ENCODE results near the gene ZBED4. TPM values are rescaled to one million over a fixed set of nuclear protein-coding genes. Genes with fewer than 3 reads are reported as not detected.

The ZBED4 gene
- total RNA-seq, 2 experiments from 2014 or later, result 19.7 to 20.1 TPM

DNA sequence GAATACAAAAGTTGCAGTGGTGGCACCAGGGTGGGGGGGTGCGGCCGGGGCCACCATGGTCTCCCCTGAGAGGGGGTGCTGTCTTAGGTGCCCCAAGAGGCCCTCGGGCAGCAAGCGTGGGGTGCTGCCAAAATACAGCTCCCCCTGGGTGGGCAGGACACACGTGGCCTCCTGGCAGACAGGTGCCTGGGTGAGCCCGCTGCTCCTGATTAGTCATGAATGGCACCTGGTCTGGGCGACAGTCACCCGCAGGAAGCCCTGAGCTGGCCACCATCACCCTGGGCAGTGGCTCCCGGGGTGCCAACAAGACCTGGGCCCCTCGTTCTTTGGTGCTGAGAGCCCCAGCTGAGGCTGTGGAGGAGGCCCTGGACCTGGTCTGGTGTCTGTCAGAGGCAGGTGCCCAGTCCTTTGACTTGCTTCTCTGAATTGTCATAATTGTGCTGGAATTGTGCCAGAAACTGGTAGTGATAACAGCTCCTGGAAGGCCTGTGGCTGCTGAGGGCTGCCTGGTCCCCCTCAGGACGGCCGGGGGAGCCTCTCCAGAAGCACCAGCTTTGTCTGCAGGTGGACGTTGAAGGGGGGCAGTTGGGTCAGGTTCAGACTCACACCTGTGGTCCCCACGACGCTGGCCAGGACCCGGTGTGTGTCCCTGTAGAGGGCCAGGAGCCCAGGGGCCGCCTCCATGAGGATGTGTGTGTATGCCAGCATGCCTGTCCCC is 49.8 kb downstream of the ZBED4 start:
- ChIA-PET CTCF (no interaction called here), POLR2A (interaction anchor here (1.2 kb wide), 1 partner anchor 9 kb away, joined by 3 read pairs; no protein-coding TSS in a partner anchor)
- H3K9me3 Mint-ChIP-seq, result no peaks in the 10 kb centered on the region
- intact Hi-C loops (cut with micrococcal nuclease), result no loop called here
- ATAC-seq (no peak), DNase-seq (no peak)
- H3K4me1 Mint-ChIP-seq (ENCODE audit: low read depth), result peaks cover 3% of the 10 kb centered on the region
- no peak overlapping the region for H3K4me3 Mint-ChIP-seq
- peaks cover 38% of the 10 kb centered on the region for H3K36me3 Mint-ChIP-seq (ENCODE audit: low read depth)
- no peak overlapping the region for H3K27ac Mint-ChIP-seq
- TF ChIP-seq, protein P1, sequence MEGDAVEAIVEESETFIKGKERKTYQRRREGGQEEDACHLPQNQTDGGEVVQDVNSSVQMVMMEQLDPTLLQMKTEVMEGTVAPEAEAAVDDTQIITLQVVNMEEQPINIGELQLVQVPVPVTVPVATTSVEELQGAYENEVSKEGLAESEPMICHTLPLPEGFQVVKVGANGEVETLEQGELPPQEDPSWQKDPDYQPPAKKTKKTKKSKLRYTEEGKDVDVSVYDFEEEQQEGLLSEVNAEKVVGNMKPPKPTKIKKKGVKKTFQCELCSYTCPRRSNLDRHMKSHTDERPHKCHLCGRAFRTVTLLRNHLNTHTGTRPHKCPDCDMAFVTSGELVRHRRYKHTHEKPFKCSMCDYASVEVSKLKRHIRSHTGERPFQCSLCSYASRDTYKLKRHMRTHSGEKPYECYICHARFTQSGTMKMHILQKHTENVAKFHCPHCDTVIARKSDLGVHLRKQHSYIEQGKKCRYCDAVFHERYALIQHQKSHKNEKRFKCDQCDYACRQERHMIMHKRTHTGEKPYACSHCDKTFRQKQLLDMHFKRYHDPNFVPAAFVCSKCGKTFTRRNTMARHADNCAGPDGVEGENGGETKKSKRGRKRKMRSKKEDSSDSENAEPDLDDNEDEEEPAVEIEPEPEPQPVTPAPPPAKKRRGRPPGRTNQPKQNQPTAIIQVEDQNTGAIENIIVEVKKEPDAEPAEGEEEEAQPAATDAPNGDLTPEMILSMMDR (IDR thresholded peaks at IDR 0.05), result no peak
- H3K27me3 Mint-ChIP-seq, result no peaks in the 10 kb centered on the region

- Mint-ChIP-seq H3K36me3 (ENCODE audit: low read depth) (peaks cover 36% of the 10 kb centered on the region), H3K4me3 (no peak overlapping the region), H3K4me1 (ENCODE audit: low read depth) (peaks cover 3% of the 10 kb centered on the region), H3K27ac (no peak overlapping the region), H3K9me3 (no peaks in the 10 kb centered on the region), H3K27me3 (no peaks in the 10 kb centered on the region)
- ChIA-PET POLR2A (interaction anchor here (1.2 kb wide), 1 partner anchor 10 kb away, joined by 3 read pairs; no protein-coding TSS in a partner anchor), CTCF (no interaction called here)
- no peak for DNase-seq
- ATAC-seq, result no peak
- TF ChIP-seq, protein P1 (IDR thresholded peaks at IDR 0.05), result no peak
- intact Hi-C loops (cut with micrococcal nuclease), result no loop called here
These were observed 50.4 kb downstream of the ZBED4 start for GRCh38 chr22:49904040-49904369.

GRCh38 chr22:49905465-49905864 is 51.8 kb downstream of the ZBED4 start:
- H3K4me3 Mint-ChIP-seq, result no peak overlapping the region
- TF ChIP-seq, protein P1 (IDR thresholded peaks at IDR 0.05), result no peak
- no peaks in the 10 kb centered on the region for H3K9me3 Mint-ChIP-seq
- POLR2A ChIA-PET, result interaction anchor here (1.3 kb wide), 1 partner anchor 13 kb away, joined by 3 read pairs; no protein-coding TSS in a partner anchor
- peaks cover 33% of the 10 kb centered on the region for H3K36me3 Mint-ChIP-seq (ENCODE audit: low read depth)
- H3K27ac Mint-ChIP-seq, result no peak overlapping the region
- intact Hi-C loops (cut with micrococcal nuclease), result no loop called here
- H3K27me3 Mint-ChIP-seq, result no peaks in the 10 kb centered on the region
- no peaks in the 10 kb centered on the region for H3K4me1 Mint-ChIP-seq (ENCODE audit: low read depth)
- DNase-seq (no peak), ATAC-seq (no peak)
- CTCF ChIA-PET, result interaction anchor here (1.0 kb wide), 1 partner anchor 125 kb away, joined by 3 read pairs; no protein-coding TSS in a partner anchor

GRCh38 chr22:49906071-49906798 is 52.6 kb downstream of the ZBED4 start:
- intact Hi-C loops (cut with micrococcal nuclease), result no loop called here
- Mint-ChIP-seq H3K27me3 (no peaks in the 10 kb centered on the region), H3K4me3 (no peak overlapping the region), H3K27ac (no peak overlapping the region), H3K4me1 (ENCODE audit: low read depth) (no peaks in the 10 kb centered on the region), H3K36me3 (ENCODE audit: low read depth) (peaks cover 26% of the 10 kb centered on the region), H3K9me3 (no peaks in the 10 kb centered on the region)
- ChIA-PET CTCF (interaction anchor here (1.0 kb wide), 1 partner anchor 124 kb away, joined by 3 read pairs; no protein-coding TSS in a partner anchor), POLR2A (interaction anchor here (1.3 kb wide), 1 partner anchor 13 kb away, joined by 3 read pairs; no protein-coding TSS in a partner anchor)
- TF ChIP-seq, protein P1 (IDR thresholded peaks at IDR 0.05), result no peak
- ATAC-seq (no peak), DNase-seq (no peak)

DNA sequence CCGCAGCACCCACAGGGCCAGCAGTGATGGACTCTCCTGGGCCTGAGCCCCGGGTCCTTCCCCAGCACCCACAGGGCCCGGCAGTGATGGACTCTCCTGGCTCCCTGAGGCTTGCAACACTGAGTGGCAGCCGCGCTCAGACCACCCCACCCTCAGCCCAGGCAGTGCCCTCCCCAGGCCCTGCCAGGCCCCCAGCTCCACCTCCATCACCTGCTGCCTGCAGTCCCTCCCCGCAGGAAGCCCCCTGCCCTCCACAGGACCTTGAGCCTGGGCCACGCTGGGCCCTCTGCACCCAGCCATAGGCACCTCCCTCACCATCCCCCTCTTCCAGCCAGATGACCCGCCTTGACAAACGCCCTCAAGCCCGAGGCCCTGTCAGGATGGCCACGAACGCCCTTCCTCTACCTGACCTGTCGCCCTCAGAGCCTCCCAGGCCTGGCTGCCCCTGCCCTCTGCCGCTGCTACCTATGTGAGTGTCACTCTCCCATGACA is 53.2 kb downstream of the ZBED4 start:
- intact Hi-C loops (cut with micrococcal nuclease), result no loop called here
- no peaks in the 10 kb centered on the region for H3K9me3 Mint-ChIP-seq
- no peak overlapping the region for H3K27ac Mint-ChIP-seq
- H3K4me1 Mint-ChIP-seq (ENCODE audit: low read depth), result no peaks in the 10 kb centered on the region
- peaks cover 20% of the 10 kb centered on the region for H3K36me3 Mint-ChIP-seq (ENCODE audit: low read depth)
- ChIA-PET CTCF (no interaction called here), POLR2A (no interaction called here)
- TF ChIP-seq, protein P1 (IDR thresholded peaks at IDR 0.05), result no peak
- H3K27me3 Mint-ChIP-seq, result no peaks in the 10 kb centered on the region
- ATAC-seq, result no peak
- no peak overlapping the region for H3K4me3 Mint-ChIP-seq
- no peak for DNase-seq

Data from activated CD8-positive, alpha-beta T cell treated with anti-CD3 and anti-CD28 coated beads for 36 hours (primary cell).